K562 (cell line): ENCODE results near the gene G2E3.

Source experiments
- BDP1 ChIP-seq: IDR thresholded peaks from 3 replicates; pipeline ENCODE4 v1.6.1; 2011; ENCODE audit not compliant: insufficient read length, insufficient read depth
- CTCF ChIP-seq, 3 experiments: IDR thresholded peaks in 2 of 3; conservative IDR thresholded peaks in 1 of 3; 2 replicates each; pipeline ENCODE4 v1.5.1; 2011 to 2012; ENCODE audit warnings: low read length in 3 of 3, mild to moderate bottlenecking in 3 of 3, control low read depth in 2 of 3, improper control_type of control experiment in 1 of 3, inconsistent platforms in 1 of 3, low read depth in 1 of 3, mixed read lengths in 1 of 3, moderate library complexity in 1 of 3; ENCODE audit not compliant: insufficient read depth in 2 of 3
- EP300 ChIP-seq: IDR thresholded peaks from 2 replicates; pipeline ENCODE4 v1.6.1; 2012; ENCODE audit warnings: low read length, improper control_type of control experiment
- ESRRA ChIP-seq: fragments of 450-650 bp; IDR thresholded peaks from 2 replicates; pipeline ENCODE4 v1.6.1; 2014; ENCODE audit warnings: low read depth, mild to moderate bottlenecking, moderate library complexity, borderline replicate concordance
- MAZ ChIP-seq, 2 experiments: fragments of 450-650 bp in 1 of 2; sonication (generic) in 1 of 2; formaldehyde crosslinking; IDR thresholded peaks in 1 of 2; conservative IDR thresholded peaks in 1 of 2; 2 replicates each; pipeline versions ENCODE4 v1.4.0 to v1.5.0; 2020; ENCODE audit warnings: mild to moderate bottlenecking in 1 of 2, missing genetic modification reagents in 1 of 2
- NFATC3 ChIP-seq: fragments of 450-650 bp; IDR thresholded peaks from 2 replicates; pipeline ENCODE4 v1.6.1; 2017; ENCODE audit warnings: mild to moderate bottlenecking
- STAT5B ChIP-seq: fragments of 250-450 bp; sonication (Bioruptor Pico); IDR thresholded peaks from 2 replicates; pipeline ENCODE4 v1.8.0; 2021; ENCODE audit warnings: mild to moderate bottlenecking, inconsistent platforms
- XRCC5 ChIP-seq: fragments of 200-400 bp; formaldehyde crosslinking; IDR thresholded peaks from 2 replicates; pipeline ENCODE4 v1.6.1; 2017; ENCODE audit warnings: low read depth, mild to moderate bottlenecking, low read length
- ZKSCAN8 ChIP-seq: fragments of 200-800 bp; sonication (Bioruptor generic); IDR thresholded peaks from 2 replicates; pipeline ENCODE4 v1.6.1; 2016; ENCODE audit warnings: missing genetic modification characterization, missing compliant biosample characterization

- TF ChIP-seq MAZ (CRISPR knock-in tag; conservative IDR thresholded peaks at IDR 0.05 in 1 of 2, IDR thresholded peaks at IDR 0.05 in 1 of 2) (peak; percentile 61 to 77; a peak in 3 of 4 replicates), BDP1 (no peak), NFATC3 (no peak), XRCC5 (0 out of 2 replicates have a peak, but pooled peaks have one; percentile 32), ZKSCAN8 (CRISPR knock-in tag) (no peak), STAT5B (CRISPR knock-in tag) (no peak), ESRRA (0 out of 2 replicates have a peak, but pooled peaks have one; percentile 7), CTCF (IDR thresholded peaks at IDR 0.05 in 2 of 3, conservative IDR thresholded peaks at IDR 0.05 in 1 of 3; ENCODE audit: insufficient read depth in 2 of 3, low read depth in 1 of 3, low read length in 3 of 3) (no peak), EP300 (no peak)
These were observed 63.2 kb downstream of the G2E3 start, which contains the start of gene SCFD1 for GRCh38 chr14:30621940-30622830.
